IPS-18a (cell line): ENCODE measurements around the gene ELMO1.

ENCODE experiments used
- H3K27ac ChIP-seq: one replicate; pipeline ENCODE4 v1.5.1; 2013; ENCODE audit warnings: low read length
- H3K27me3 ChIP-seq: one replicate; pipeline ENCODE4 v1.6.1; 2013; ENCODE audit warnings: mild to moderate bottlenecking, low read length; ENCODE audit not compliant: control insufficient read depth, insufficient read depth
- H3K36me3 ChIP-seq: one replicate; pipeline ENCODE4 v1.6.1; 2013; ENCODE audit warnings: low read depth, low read length; ENCODE audit not compliant: control insufficient read depth
- H3K4me1 ChIP-seq: one replicate; pipeline ENCODE4 v1.6.1; 2013; ENCODE audit warnings: low read depth, low read length; ENCODE audit not compliant: control insufficient read depth
- H3K4me3 ChIP-seq: one replicate; pipeline ENCODE4 v1.5.1; 2013; ENCODE audit warnings: low read length
- H3K9ac ChIP-seq: one replicate; pipeline ENCODE4 v1.6.1; 2013; ENCODE audit warnings: mild to moderate bottlenecking, low read length, moderate library complexity
- H3K9me3 ChIP-seq: one replicate; pipeline ENCODE4 v1.6.1; 2013; ENCODE audit warnings: low read depth, low read length; ENCODE audit not compliant: control insufficient read depth

The ELMO1 gene

GRCh38 chr7:37047260-37047659 is 401.4 kb downstream of the ELMO1 start:
- Histone ChIP-seq H3K9ac (no peak overlapping the region), H3K4me3 (no peak overlapping the region), H3K27me3 (no peaks in the 10 kb centered on the region), H3K9me3 (no peaks in the 10 kb centered on the region), H3K36me3 (no peaks in the 10 kb centered on the region), H3K4me1 (peaks cover 10% of the 10 kb centered on the region), H3K27ac (no peak overlapping the region)

DNA sequence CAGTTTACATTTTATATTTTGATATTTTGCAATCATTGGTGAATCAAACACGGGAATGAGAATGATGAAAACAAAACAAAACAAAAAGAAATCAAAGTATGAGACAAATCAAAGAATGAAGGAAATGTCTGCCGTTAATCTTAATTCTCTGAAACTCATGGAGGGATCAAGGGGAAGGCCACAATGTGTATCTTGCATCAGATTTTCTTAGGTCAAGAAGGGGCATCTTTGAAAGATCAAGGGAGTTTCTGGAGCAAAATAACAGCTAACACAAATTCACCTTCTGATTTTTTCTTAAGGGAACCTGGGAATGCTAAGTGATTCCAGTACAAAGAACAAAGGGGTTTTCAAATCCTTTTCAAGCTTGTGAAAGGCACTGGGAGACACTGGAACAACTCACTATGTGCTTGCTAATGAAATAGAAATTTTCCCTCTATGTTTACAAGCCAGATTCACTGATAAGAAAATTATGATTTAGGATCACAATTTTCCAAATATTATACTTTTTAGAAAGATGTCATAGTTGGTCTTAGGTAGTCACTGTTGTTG is 402.1 kb downstream of the ELMO1 start:
- H3K4me3 ChIP-seq = no peak overlapping the region
- H3K9ac ChIP-seq = no peak overlapping the region
- H3K9me3 ChIP-seq = no peaks in the 10 kb centered on the region
- no peaks in the 10 kb centered on the region for H3K27me3 ChIP-seq
- H3K36me3 ChIP-seq = no peaks in the 10 kb centered on the region
- H3K4me1 ChIP-seq = peaks cover 10% of the 10 kb centered on the region
- H3K27ac ChIP-seq = no peak overlapping the region

DNA sequence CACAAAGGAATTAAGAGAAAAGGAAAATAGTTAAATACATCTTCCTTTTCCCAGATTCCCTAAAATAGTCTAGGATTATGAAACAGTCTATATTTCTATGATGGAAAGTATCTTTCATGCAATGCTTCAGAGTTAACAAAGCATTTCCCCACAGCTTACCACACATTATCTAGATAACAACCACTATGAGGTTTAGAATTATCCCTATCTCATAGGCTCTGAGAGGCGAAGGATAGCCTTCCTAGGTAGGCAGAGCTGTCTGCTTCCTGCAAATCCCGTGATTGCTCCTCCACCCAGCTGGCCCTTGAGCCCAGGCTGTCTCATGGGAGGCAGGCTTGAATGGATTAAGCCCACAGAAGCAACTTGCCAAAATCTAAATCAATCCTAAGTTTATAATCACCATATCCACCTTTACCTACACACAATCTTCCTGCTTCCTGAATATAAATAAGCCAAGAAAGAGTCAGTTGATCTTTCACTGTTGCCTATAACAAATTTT is 402.9 kb downstream of the ELMO1 start:
- H3K36me3 ChIP-seq = no peaks in the 10 kb centered on the region
- H3K9ac ChIP-seq = no peak overlapping the region
- no peak overlapping the region for H3K4me3 ChIP-seq
- peaks cover 10% of the 10 kb centered on the region for H3K4me1 ChIP-seq
- H3K9me3 ChIP-seq = no peaks in the 10 kb centered on the region
- H3K27ac ChIP-seq = no peak overlapping the region
- no peaks in the 10 kb centered on the region for H3K27me3 ChIP-seq

GRCh38 chr7:37041461-37041860 is 407.2 kb downstream of the ELMO1 start:
- Histone ChIP-seq H3K4me3 (no peak overlapping the region), H3K27ac (no peak overlapping the region), H3K27me3 (no peaks in the 10 kb centered on the region), H3K9ac (no peak overlapping the region), H3K36me3 (no peaks in the 10 kb centered on the region), H3K4me1 (peaks cover 1% of the 10 kb centered on the region), H3K9me3 (no peaks in the 10 kb centered on the region)

- no peaks in the 10 kb centered on the region for H3K36me3 ChIP-seq
- H3K27ac ChIP-seq = no peak overlapping the region
- no peaks in the 10 kb centered on the region for H3K27me3 ChIP-seq
- H3K9me3 ChIP-seq = no peaks in the 10 kb centered on the region
- no peak overlapping the region for H3K9ac ChIP-seq
- H3K4me3 ChIP-seq = no peak overlapping the region
- H3K4me1 ChIP-seq = no peaks in the 10 kb centered on the region
Observed at GRCh38 chr7:37040330-37040729, 408.3 kb downstream of the ELMO1 start.

DNA sequence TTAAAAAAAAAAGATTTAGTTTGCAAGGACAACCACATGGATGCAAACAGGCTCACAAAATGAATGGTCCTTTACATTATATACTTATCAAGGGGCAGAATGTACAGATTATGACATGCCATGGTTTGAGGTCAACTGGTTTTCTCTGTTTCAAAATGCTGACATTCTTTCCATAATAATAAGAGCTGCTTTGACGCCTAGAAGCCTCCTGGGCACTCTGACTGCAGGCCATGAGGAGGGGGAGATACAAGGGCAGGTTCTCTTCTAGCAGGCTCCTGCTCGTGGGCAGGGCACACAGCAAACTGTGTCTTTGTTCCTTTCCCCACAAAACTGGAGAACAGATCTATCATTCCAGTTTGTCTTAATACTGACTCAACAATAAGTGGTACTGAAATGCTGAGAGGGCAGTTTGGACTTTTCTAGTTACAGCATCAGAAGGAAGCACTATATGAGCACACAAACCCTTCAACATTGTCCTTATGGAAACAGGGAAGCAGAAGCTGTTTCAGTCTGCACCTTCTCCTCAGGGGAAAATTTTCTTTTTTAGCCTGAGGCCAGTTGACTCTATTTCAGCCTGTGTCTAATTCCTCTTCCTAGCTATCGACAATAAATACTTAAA is 409.4 kb downstream of the ELMO1 start:
- H3K36me3 ChIP-seq = no peaks in the 10 kb centered on the region
- no peaks in the 10 kb centered on the region for H3K27me3 ChIP-seq
- H3K4me3 ChIP-seq = no peak overlapping the region
- no peak overlapping the region for H3K27ac ChIP-seq
- no peaks in the 10 kb centered on the region for H3K4me1 ChIP-seq
- no peak overlapping the region for H3K9ac ChIP-seq
- H3K9me3 ChIP-seq = no peaks in the 10 kb centered on the region

GRCh38 chr7:37038706-37039105 is 410.0 kb downstream of the ELMO1 start:
- Histone ChIP-seq H3K4me1 (no peaks in the 10 kb centered on the region), H3K9ac (no peak overlapping the region), H3K27me3 (no peaks in the 10 kb centered on the region), H3K27ac (no peak overlapping the region), H3K9me3 (no peaks in the 10 kb centered on the region), H3K4me3 (no peak overlapping the region), H3K36me3 (no peaks in the 10 kb centered on the region)

DNA sequence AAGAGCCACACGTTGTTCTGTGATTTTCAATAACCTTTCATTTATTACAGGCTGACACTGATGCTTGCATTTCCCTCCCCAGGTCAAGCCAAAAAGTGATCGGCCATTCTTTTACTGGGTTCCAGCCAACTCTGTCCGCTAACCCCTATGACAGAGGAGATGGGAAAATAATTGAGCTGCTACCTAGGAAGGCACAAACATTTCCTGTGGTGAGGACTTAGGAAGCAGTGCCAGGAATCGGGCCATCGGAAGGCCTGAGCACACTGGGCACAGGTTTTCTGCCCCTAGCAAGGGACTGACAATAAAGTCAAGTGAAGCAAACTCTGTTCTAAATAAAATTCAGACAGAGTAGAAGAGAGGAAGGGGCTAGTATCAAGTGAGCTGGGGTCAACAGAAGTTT is 411.4 kb downstream of the ELMO1 start:
- Histone ChIP-seq H3K9me3 (no peaks in the 10 kb centered on the region), H3K4me1 (peaks cover 5% of the 10 kb centered on the region), H3K9ac (no peak overlapping the region), H3K27me3 (no peaks in the 10 kb centered on the region), H3K36me3 (no peaks in the 10 kb centered on the region), H3K4me3 (no peak overlapping the region), H3K27ac (no peak overlapping the region)

- Histone ChIP-seq H3K4me3 (no peak overlapping the region), H3K9me3 (no peaks in the 10 kb centered on the region), H3K27me3 (no peaks in the 10 kb centered on the region), H3K27ac (no peak overlapping the region), H3K9ac (no peak overlapping the region), H3K36me3 (no peaks in the 10 kb centered on the region), H3K4me1 (peaks cover 15% of the 10 kb centered on the region)
Observed at GRCh38 chr7:37035631-37036030, 413.0 kb downstream of the ELMO1 start.

DNA sequence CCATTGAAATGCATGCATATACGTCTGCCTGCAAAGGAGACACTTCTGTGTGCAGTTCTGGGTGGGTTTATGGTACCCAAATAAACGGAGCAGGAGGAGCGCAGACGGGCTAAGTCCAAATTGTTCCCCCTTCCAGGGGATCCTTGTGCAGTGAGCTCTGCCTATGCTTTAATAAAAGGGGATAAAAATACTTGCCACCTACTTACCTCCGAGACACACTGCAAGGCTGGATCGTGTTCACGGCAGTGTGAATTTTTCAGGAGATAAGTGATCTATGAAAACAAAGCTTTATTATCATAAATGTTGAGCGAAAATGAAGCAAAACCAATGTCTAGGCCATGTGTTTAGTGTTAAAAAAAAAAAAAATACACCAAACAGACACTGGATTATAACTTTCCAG is 415.5 kb downstream of the ELMO1 start:
- H3K4me1 ChIP-seq = peaks cover 15% of the 10 kb centered on the region
- H3K4me3 ChIP-seq = no peak overlapping the region
- H3K36me3 ChIP-seq = no peaks in the 10 kb centered on the region
- no peaks in the 10 kb centered on the region for H3K27me3 ChIP-seq
- no peak overlapping the region for H3K9ac ChIP-seq
- H3K9me3 ChIP-seq = no peaks in the 10 kb centered on the region
- H3K27ac ChIP-seq = no peak overlapping the region

DNA sequence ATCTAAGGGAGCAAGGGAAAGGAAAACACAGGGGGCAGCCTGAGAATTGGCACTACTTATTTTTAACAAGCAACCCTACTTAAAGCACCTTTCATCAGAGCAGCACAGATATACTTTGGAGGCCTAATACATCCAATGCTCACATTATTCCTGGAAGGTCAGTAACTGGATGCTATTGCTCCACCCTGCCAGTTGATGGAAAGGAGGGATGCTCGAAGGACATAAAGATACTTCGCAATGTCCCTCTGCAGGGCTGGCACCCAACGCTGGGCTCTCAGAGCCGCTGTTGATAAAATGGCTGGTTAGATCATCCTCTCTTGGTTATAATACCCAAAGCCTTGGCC is 416.4 kb downstream of the ELMO1 start:
- Histone ChIP-seq H3K27ac (no peak overlapping the region), H3K4me3 (no peak overlapping the region), H3K9me3 (no peaks in the 10 kb centered on the region), H3K9ac (no peak overlapping the region), H3K4me1 (peaks cover 15% of the 10 kb centered on the region), H3K36me3 (no peaks in the 10 kb centered on the region), H3K27me3 (no peaks in the 10 kb centered on the region)

DNA sequence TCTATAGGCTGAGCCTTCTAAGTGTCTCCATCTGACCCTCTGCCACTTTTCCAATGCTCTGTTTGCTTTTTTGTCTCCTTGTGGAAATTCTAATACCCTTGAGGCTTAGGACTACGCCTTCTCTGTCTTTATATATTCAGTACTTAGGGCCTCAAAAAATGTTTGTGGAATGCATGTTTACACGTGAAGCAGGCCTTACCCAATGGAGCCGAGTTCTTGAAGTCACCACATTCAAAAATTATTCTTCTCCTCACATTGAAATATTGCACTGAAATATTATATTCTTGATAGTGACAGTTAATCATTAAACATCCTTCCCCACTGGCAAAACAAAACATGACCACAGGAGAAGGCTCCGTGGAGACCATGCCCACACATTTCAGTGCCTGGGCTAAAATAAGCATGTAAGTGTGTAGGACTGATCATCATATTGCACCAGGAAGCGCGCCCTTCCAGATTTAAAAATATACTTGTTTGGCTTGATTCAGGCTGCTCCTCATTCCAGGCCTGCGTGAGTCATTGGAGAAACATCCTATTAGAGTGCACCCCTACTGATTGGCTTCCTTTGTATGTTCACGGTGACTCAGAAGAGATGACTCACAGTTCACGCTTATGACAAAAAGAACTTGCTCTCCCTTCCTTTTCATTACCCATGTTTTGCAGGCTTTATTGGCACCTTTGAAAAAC is 416.9 kb downstream of the ELMO1 start:
- peaks cover 15% of the 10 kb centered on the region for H3K4me1 ChIP-seq
- H3K27ac ChIP-seq = peak overlapping the region; percentile 19
- H3K9ac ChIP-seq = no peak overlapping the region
- no peaks in the 10 kb centered on the region for H3K9me3 ChIP-seq
- H3K4me3 ChIP-seq = no peak overlapping the region
- H3K36me3 ChIP-seq = no peaks in the 10 kb centered on the region
- no peaks in the 10 kb centered on the region for H3K27me3 ChIP-seq
